DMS114 treated with DMSO at 0.1 percent for 48 hours (cell line): ENCODE data around the gene EPB41L3.

ENCODE experiments used
- DNase-seq: peaks from one replicate; lab custom pipeline; 2025; ENCODE audit not compliant: unreplicated experiment; lab: John Stamatoyannopoulos, UW

EPB41L3 gene

DNA sequence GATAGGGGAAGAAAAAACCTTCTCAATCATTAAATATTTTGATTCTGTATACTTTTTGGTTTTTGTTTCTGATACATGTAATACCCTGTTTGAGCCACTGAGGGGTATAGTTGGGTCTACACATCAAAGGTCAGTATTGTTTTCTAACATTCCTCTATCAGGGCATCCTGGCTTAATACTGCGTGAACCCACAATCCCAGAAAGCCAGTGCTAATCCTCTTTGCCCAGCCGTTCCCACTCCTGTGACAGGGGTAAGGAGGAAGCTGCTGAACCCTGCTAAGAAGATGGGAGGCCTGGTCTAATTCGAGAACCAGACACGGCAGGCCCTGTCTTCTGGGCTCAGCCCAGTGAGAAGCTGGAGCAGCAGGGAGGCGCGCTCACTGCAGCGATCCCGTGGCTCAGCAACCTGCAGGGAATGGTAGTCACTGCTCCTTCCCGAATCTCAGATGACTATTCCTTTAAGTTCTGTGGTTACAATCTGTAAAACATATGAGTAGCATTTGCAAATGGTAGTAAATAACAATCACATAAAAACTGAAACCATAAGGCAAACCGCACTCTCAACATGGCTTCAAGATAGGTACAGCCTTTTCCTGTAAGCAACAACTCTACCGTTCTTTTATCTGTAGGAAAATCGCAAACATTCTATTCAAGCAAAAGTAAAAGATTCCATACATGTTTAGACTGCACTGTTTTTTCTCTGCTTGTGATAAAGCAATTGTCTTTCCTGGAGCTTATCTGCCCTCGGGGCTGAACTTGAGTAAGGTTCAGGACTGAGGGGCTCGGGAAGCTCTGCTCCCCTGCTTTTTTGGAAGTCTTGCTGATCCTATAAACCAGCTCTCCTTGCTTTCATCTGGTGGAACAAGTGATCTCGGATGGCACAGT is 87.0 kb downstream of the EPB41L3 start:
- DNase-seq = peak; percentile 53

DNA sequence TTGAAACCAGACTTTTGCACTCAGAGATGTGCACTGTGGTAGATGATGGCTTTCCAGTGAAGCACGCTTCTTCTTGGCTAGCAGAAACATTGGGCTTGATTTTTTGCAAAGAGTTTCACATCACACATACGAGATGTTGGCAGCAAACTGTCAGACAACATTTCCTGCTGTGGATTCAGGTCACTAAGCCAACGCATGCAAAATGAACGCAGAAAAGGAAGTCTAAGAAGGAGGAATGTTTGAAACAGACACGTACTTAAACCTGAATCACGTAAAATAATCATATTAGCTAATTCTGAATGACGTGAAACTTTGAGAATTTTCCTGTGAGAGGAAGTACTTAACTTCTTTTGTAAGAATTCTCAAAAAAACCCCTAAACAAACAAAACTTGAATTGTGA is 88.1 kb downstream of the EPB41L3 start:
- no peak for DNase-seq

DNA sequence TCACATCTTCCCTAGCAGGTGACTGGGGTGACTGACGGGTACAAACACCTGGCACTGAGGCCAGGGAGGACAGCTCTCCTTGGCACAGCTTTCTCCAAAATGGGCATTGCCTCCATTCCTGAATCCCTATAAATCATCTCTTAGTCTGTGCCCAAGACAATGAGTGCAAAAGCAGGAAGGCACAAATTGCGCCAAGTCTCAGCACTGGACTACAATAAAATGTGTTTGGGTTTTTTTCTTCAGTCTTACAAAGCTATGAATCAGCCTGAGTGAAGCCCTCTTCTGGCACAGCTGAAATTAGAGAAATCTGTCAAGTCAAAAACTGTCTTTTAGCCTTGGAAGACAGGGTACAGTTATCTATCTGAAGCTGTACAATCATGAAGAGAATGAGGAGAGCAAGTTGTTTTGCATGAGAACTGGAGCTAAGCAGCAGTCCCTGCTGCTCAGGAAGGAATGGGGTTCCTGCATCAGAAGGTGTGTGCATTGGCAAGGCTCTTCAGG is 90.8 kb downstream of the EPB41L3 start:
- no peak for DNase-seq

DNA sequence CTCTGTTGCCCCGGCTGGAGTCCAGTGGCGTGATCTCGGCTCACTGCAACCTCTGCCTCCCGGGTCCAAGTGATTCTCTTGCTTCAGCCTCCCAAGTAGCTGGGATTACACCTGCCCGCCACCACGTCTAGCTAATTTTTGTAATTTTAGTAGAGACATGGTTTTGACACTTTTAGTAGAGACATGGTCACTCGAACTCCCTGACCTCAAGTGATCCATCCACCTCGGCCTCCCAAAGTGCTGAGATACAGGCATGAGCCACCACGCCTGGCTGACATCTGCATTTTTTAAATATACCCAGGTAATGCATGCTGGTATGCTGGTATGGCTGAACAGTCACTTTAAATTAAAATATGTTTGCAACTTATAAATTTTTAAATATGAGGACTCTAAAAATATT is 91.9 kb downstream of the EPB41L3 start:
- no peak for DNase-seq

DNA sequence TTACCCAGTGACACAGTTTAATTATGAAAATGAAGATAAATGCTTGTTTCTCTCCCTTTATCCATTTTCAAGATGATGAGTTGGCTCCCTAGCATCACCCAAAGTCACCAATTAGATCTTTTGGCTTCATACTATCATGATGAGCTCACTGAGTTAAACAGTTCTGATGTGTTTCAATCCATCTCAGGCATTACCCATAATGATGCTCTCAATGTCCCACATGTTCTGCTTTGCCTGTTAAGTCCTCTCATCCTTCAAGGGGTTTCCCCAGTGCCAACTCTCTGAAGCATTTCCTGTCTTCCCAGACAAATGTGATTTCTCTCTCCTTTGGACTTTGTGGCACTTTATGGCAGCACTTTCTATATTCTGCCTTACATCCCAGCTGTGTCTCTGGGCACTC is 92.6 kb downstream of the EPB41L3 start:
- DNase-seq = no peak

DNA sequence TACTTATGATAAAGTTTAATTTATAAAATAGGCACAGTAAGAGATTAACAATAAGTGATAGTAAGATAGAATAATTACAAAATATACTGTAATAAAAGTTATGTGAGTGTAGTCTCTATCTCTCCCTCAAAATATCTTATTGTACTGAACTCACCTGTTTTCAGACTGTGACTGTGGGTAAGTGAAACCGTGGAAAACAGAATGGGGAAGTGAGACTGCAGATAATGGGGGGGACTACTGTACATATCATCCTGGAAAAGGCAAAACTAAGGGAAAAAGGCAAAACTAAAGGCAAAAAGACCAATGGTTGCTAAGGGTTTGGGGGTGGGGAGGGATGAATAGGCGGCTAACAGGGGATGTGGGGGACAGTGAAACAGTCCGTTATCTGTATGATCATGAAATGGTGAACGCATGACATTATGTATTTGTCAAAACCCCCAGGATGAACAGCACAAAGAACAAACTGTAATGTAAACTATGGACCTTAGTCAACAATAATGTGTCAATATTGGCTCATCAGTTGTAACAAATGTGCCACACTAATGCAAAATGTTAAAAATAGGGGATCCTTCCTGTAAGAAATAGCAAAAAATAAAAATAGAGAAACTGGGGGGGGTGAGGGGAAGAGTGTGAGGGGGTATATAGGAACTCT is 93.8 kb downstream of the EPB41L3 start:
- DNase-seq = no peak

DNA sequence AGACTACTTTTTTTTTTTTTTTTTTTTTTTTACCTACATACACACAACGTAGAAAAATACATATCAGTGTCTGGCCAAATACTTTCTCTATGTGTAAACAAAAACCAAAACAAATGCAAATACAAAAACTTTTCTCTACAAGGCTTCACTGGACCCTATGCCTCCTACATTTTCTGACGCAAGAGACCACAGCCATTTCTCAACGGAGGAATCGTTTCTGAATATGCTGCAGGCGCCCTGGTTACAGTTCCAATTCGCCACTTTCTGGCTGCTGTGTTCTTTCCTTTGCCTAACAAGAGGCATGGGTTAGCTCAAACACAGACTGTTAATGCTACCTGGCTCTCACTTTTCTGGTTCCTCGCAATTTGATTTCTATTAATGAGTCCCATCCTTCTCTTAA is 96.4 kb downstream of the EPB41L3 start:
- no peak for DNase-seq

DNA sequence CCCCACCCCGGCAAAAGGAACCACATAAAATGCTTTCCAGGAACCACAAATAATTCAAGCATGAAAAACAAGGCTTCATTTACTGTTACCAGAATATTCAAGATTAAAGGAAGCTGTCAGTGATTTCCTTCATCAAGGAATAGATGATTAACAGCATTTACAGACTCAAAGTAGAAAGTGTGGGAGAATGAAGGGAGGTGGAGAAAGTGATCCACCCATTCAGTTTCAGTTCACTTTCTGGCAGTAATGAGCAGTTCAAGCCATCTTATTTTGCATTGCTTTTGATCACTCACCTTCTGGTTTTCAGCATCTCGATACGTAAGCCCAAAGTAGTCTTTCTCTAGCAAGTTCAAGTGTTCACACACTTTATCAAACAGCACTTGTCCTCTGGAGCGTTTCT is 99.0 kb downstream of the EPB41L3 start:
- DNase-seq = no peak

DNA sequence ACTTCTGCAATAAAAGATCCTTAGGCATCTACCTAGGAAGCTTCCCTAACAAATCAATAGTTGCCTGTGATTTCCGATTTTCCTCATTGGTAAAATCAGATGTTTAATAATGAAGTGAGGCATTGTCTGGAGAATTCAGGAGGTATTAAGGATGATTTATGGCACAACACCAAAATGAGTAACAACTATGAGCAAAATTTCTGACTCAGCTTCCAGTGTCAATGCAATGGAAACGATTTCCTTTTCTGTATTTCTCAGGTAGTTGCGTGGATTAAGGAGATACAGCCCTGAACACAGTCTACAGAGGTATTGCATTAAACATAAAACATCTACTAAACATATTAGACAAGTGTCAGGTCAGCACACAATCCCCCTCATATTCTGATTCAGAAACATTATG is 99.5 kb downstream of the EPB41L3 start:
- DNase-seq = no peak

DNA sequence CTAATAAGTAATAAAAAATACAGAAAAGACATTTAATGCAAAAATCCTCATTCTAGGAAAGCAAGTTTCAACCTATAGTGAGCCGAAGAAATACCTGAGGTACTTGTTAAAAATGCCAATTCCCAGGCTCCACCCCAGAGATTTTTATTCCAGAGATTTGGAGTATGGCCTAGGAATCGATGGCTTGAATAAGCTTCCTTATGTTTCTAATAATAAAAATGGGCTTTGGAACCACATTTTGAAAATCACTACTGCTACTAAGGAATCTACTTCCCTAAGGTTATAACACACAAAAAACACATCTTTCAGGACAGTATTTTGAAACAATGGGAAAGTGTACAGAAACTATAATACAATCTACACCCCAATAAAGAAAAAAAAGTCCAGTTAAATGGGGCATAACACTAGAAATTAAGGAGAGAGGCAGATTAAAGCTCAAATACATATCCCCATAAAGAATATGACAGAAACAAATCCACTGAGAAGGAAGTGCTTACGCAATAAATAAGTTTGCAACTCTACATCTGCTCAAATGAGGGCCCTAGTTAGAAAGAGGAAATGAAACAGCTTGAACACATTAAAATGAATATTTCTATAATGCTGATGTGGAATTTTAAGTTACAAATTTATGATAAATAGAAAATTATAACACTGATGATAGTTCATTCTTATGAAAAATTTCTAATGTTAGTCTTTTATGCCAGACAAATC is 103.7 kb downstream of the EPB41L3 start:
- DNase-seq = no peak

DNA sequence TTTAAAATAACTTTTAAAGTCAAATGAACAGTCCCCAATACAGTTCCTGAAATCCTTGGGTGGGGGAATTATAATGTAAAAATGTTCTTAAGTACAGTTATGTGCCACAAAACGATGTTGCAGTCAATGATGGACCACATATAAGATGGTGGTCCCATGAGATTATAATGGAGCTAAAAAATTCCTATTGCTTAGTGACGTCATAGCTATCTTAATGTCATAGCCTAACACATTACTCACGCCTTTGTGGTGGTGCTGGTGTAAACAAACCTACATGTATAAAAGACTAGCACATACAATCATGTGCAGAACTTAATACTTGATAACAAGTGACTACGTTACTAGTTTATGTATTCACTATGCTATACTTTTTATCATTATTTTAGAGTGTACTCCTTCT is 109.4 kb downstream of the EPB41L3 start:
- no peak for DNase-seq

DNA sequence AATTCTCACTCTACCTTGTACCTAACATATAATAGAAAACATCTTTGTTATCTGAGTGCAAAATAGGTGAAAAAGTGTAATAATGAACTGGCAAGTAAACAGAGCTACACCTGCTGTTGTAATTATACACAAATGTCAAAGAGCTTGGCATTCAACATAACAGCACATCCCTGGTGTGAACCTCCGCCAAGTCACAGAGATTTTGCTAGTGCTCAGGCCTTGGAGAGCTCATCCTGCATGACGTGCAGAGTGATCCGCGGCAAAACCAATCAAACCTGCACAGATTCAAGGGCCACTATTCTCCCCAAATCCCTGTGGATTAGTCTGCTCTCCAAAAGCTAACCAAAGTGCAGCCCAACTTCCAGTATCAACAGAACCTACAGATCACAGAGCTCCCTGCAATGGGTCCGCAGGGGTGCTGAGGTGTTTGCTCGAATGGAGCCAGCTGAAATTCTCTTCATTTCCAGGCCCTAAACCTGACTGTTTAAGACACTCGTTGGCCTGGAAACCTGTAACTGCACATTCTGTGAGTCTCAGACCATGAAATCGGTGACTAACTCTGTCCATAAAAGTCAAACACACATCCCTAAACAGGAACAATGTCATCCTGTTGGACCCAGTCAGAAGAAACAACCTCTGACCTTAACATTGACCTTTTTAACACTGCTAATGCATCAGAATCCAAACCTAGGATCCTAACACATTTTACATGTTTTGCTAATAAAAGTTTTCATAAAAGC is 111.8 kb downstream of the EPB41L3 start:
- no peak for DNase-seq

DNA sequence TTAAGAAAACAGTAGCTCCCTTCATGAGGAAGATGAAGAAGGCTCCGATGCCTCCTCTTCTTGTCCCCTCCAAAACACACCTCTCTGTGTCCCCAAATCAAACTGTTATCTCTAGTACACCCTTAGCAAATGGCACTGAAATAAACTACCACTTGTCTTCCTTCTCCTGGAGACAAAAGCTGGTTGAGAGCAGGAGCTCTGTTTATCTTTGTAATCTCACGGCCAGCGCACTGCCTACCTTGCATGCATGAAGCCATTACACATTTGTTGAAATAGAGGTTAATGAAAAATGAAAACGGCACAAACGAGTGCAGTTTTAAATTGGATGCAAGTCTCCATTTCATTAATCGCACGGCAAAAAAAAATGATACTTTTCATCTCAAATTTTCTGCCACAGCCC is 113.7 kb downstream of the EPB41L3 start:
- DNase-seq = no peak

DNA sequence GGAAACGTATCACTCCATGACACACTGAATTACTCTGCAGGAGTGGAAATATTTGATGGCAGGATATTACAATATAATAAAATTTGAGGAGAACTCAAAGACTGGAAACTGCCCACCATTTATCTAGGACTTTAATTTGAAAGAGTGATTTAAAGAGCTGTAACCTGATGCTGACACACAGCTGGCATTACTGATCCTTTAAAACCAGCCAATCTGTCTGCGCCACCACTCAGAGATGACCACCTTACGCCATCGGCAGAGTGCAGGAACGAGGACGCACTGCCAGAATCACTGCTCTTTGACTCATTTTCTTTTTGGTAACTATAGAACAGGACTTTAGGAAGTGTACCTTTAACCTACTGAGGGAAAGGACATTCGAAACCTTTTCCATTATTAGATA is 114.1 kb downstream of the EPB41L3 start:
- DNase-seq = no peak

DNA sequence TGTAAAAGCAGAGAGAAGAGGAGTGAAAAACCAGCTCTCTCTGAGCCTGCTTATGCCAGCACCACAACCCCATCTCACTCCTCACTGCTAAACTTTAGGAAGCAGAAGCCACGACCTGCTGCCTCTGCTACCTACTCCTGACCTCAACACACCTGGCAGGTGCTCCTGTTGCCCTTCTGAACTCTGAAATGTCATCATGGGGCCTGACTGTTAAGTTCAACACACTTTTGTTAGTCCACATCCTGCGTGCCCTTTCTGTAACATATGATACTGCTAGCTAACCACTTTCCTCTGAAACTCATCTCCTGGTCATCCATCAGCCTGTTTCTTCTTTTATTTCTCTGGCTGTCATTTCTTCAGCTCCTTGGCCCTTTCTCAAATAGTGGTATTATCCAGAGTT is 118.1 kb downstream of the EPB41L3 start:
- DNase-seq = no peak

DNA sequence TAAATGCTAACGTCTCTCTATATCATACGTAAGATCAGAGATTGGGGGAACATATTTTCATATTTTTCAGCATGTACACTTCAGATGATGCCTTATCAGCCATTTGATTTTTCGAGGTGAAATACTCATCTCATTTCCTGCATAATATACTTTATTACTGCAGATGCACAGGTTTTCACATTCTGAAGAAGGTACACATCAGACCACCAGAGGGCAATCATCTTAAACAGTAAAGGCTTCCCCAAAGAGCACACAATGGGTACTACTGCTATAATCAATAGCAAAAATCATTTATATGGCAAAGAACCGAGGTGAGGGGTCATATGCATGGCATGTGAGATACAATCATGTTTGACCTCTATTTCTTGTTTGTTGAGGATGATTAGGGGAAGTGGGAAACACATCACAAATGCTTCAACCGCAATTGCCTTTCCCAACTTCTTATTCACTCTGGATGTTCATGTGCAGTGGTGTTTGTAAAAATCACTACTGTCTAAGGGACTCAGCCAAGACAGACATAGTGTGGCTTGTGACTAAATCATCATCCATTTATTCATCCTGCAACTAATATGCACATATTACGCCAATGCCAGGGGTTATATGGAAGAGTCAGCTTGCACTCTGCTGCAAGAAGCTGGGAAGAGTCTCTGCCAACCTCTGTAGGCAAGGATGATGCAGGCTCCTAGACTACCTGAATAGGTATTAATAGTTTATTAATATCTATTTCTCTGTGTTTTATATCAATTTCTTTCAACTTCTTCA is 118.7 kb downstream of the EPB41L3 start:
- DNase-seq = peak; percentile 65

DNA sequence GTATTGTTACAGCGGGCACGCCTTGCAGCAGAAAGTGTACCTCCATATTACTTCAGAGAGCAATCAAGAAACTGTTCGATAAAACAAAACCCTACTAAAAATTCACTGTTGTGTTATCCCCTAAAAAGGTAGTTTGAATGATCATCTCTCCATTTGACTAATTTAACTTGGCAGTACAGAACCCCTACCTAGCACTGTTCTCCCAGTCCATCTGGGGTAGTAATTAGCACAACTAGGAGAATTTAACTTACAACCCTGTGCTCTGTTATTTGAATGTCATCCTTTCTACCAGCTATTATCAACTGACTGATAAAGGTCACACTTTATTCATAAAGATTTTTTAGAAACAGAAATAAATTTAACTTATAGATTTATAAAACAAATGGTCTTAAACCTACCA is 121.2 kb downstream of the EPB41L3 start:
- DNase-seq = no peak

DNA sequence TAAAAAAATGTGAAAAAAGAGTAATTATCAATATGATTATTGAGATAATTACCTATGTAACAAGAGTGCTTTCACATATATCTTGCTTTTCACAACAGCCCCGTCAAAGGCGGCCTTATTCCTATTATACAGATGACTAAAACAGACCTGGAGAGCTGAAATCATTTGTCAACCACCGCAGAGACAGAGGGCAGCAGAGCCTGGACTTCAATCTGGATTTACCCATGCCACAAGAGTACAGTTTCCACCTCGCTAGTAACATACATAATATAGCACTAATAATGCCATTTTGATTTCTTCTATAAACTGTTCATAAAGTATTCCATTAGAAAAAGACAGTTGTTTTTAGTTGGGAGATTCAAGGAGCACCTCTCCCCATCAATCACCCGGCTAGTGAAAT is 121.8 kb downstream of the EPB41L3 start:
- DNase-seq = no peak

DNA sequence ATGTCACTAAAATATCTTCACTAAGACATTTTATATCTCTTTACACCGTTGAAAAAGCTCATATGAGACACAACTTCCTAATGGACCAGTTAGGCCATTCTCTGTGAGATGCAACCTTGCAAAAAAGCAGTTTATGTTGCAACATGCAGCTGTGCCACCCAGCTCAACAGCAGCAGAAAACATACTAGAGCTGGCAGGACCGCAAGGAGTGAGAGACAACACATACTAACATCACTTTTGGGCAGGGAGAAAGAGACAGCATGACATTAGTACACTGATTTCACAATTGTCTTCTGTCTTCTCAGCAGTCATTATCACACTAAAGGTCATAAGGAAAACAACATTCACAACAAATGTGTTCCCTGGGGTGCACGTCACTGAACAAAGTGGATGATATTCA is 122.9 kb downstream of the EPB41L3 start:
- DNase-seq = no peak

DNA sequence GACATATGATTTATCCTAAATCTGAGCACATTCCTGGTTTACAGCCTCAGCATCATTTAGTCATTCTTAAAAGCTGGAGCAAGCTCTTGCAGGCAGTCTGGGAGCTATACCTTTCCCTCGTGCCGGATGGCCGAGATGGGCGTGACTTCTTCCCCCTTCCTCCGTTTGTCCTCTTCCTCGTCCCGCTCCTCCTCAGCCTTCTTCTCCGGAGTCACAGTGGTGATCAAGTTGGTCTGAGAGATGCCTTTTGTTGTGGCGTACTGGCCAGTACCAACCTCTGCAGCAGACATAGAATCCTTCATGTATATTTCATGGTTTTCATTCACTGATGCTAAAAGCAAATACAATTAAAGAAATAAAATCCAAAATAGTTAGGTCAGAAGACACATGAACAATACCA is 124.2 kb downstream of the EPB41L3 start:
- no peak for DNase-seq
